Myocyte (in vitro differentiated cells): ENCODE results near the gene RTL1. TPM values are rescaled to one million over a fixed set of nuclear protein-coding genes. Genes with fewer than 3 reads are reported as not detected.

ENCODE experiments used
- DNase-seq: peaks from one replicate; pipeline ENCODE4 v3.0.0-alpha.2; 2012; ENCODE audit warnings: low read depth
- total RNA-seq: library from RNA; depleted of rRNA; stranded (reverse); fragments of >200 nt; gene quantifications from 2 replicates; pipeline ENCODE4 v1.2.3, GENCODE V29; 2014

The RTL1 gene
- total RNA-seq, 1 donor from 2014 or later: not detected

DNA sequence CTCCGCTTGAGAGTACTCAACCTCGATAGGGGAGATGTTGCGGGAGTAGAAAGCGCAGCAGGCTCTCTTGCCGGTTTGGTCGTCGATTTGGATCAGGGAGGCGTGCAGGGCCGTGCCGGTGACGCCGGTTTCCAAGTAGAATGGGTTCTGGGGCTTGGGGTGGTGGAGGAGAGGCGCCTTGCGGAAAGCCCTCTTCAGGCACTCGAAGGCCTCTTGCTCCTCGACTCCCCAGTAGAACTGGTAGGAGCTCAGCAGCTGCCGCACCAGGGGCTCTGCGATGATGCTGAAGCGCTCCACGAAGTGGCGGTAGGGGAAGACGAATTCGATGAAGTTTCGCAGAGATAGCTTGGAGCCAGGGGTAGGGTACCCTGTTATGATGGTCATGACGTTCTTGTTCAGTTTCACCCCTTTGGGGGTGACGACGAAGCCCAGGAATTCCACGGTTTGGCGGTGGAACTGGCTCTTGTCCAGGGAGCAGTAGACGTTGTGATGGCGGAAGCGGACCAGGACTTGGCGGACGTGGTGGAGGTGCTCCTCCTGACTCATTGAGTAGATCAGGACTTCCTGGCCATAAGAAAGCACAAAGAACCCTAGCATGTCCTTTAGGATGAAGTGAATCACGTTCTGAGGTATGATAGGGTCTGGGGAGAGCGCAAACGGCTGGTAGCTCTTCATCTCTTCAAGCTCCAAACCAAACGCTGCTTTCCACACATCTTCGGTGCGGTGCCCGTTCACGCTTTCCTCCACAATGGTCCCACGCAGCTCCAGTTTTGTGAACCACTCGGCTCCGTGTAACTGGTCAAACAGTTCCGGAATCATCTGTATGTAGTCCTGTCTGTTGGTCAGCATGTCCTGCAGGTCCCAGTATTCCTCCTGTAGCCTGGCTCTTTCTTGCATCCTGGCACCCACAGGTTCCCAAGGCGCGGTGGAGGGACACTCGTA is 21.2 kb downstream of the RTL1 start:
- no peak for DNase-seq

DNA sequence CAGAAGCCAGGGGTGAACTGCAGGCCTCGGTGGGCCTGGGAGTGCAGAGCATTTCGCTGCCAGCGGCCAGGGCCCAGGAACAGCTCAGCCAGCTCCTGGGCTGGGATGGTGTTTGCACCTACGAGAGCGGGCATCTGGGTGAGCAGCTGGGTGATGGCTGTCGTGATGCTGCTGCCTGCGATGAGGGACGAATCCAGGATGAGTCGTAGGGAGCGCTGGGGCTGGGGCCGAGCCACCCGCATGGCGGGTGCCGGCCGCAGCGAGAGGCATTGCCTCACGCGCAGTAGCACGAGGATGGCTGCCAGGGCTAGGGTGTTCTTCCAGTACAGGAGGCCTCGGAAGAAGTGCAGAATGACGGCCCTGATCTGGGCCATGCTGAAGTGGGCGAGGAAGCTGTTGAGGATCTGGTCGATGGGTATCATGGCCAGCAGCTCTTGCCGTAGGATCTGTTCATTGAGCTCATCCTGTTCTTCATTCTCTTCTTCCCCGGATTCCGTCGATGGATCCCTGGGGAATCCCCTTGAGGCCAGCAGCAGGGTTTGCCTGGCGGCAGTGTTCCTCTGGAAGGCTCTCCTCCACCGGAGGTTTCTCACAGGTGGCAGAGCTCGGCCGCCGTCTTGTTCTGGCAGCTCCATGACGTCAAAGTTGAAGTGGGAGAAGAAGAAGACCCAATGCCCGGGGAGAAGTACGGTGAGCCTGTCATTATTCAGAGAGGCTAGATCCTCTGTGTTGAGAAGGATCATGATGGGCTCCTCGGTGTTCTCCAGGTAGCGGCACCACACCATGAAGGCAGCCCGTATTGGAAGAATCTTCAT is 22.1 kb downstream of the RTL1 start:
- no peak for DNase-seq

DNA sequence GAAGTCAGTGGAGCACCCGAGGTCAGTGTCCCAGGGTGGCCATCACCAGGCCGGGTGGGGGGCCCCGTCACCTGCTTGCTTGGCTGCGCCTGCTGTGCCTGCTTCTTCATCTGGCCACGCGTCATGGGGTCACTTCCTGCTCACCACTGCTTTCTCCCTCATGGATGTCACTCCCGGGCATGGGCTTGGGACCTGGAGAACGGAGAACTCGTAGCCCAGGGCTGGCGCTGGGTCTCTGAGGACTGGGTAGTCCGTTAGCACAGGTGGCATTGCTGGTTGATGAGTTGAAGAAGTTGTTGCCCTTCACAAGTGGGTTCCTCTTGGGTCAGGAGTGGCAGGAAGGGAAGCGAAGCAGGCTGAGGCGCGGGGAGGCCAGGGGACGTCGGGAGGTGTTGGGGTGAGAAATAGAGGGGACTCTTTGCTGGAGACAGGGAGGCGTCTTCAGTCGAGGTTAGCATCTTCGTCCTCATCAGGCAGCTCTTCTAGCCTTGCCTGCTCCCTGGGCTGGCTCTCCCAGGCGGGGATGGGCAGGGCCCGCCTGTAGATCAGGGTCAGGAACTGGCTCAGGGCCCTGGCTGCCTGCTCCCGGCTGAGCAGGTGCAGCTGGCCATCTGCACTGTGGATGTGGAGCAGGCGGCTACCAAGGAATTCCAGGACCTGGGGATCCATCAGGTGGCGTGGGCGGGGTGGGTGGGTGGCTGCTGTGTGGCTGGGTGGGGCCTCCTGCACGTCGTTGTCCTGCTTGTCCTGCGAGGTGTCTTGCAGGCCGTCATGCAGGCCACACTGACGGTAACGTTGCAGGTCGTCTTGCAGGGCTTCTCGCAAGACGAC is 23.0 kb downstream of the RTL1 start:
- DNase-seq: no peak

DNA sequence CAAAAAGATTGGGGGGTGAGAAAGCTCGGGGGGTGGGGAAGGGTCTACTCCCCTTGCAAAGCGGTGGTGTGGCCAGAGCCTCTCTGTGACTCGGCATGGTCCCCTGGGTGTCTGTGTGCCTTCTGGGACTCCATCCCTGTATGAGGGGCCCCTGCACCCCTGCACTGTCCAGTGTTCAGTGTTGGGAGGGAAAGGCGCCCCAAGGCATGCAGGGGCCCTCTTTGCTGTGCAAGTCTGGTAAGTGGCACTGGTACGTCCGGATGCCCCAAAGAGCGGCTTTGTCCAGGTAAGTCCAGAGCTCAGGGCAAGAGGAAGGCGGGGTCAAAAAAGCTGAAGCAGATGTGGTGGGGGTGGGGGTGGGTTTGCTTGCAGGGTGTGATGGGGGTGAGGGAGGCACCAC is 23.7 kb downstream of the RTL1 start:
- DNase-seq: no peak

DNA sequence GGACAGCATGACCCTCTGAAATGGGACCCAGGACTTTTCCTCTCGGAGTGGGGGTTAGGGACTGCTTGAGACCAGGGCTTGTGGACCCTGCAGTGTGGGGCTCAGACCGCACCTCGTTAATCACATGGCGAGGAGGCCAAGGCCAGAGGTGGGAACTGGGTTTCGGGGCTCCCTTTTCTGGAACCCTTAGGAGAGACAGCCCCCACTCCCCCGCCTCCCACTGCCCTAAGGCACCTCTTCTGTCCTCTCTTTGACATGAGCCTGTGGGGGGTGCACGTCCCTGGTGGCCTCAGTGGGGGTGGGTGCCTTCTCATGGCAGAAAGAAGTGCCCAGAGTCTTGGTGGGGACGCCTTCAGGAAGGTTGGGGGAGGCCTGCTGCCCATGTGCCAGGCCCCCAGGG is 24.3 kb downstream of the RTL1 start:
- no peak for DNase-seq

DNA sequence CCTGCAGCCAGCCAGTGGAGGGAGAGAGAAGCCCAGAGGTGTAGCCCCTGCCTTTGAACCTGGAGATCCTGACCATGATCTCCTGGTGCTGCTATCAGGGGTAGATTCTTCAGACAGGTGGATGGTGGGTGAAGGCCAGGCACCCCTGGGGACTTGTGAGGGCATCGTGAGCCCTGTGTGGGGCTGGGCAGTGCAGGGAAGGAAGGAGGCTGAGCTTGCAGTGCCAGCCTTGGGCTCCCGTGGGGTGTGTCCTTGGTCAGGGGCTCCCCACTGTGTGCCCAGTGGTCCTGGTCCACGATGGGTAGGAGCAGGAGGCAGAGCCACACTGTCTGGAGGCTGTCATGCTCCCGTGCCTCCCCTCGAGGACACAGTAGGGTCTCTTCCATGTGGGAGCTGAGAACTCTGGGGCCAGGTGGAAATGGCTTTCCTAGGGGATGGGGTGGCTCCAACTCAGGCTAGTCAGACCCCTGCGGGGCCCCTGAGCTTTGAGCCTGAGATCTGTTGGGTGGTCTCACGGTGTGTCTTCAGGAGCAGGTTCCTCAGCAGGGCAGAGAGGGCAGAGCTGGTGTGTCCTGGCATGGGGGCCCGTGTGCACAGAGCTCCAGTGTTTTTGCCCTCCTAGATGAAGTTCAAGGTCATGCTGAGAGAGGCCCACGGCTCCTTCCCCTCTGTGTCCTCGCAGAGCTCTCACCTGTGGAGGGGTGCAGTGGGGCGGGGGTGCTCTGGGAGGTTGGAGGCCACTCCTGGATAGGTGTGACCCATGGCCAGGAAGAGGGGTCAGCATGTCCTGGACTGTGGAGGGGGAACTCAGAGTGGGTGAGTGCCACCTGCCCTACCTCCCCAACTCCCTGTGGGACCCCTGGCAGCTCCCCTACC is 25.0 kb downstream of the RTL1 start:
- no peak for DNase-seq

DNA sequence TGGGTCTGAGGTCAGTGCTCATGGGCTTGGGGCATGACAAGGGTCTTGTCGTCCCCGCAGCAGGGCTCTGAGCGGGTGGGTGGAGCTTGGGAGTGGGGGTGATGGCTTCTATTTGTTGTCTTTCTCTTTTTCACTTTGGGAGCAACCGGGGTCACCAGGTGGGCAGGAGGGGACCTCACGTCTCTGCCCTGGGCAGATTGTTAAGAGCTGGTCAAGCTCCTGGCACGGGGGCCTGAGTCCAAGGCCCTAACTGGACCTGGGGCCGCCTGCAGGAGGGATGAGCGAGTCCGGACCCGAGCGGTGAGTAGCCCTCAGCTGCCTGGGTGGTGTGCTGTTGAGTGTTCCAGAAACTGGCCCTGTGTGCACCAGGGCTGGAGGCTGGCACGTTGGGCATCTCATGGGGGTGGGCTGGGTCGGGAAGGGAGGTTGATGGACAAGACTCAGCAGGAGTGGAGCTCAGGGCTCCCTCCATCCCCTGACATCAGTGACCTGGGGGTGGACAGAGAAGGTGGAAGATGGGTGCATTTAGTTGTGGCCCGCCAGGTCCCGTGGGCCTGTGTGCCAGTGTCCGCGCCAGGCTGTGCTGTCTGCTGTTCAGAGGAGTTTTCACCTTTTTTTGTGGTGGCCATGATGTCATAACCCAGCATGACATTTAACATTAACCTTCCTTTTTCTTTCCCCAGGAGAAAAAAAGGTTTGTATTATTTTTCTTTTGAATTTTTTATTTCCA is 27.5 kb downstream of the RTL1 start:
- no peak for DNase-seq

DNA sequence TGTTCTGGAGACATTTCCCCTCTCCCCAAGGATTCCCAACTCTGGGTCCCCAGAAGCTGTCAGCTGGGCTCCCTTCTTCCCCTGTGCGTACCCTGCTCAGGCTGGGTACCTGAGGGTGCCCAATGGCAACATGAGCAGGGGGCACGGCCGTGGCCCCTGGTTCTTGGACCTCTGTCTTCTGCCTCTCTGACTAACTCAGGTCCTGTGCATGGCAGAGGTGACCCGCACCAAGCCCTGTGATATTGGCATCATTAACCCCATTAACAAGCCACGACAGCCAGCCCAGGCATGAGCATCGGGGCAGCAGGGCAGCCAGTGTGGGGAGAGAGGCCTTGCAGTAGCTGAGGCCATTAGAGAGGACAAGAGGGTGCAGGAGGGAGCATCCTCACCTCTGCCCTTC is 28.4 kb downstream of the RTL1 start:
- DNase-seq: no peak

DNA sequence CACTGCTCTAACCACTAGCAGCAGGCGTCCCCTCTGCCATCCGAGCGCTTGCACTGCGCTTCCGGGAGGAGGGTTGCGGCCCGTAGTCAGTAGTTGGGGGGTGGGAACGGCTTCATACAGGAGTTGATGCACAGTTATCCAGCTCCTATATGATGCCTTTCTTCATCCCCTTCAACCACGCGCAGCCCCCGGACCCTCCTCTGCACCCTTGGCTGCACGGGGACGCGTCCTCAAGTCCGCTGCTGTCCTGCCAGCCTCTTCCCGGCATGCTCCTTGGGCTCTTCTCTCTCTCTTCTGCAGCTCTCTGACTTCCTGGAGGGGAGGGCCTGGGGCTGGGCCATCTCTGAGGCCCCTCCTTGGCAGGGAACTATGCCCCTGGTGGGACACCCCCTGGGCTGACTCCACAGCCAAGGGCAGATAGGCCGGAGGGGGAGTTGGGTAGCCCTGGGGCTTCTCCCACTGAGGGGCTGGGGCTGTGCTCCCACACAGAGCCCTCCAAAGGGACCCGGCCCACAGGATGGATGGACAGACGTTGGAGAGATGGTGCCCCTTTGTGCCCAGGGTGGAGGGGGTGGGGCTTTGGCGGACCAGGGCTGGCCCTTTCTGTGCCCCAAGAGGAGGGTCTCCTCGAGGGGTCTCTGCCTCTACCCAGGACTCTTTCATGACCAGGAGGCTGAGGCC is 29.0 kb downstream of the RTL1 start:
- DNase-seq: no peak

DNA sequence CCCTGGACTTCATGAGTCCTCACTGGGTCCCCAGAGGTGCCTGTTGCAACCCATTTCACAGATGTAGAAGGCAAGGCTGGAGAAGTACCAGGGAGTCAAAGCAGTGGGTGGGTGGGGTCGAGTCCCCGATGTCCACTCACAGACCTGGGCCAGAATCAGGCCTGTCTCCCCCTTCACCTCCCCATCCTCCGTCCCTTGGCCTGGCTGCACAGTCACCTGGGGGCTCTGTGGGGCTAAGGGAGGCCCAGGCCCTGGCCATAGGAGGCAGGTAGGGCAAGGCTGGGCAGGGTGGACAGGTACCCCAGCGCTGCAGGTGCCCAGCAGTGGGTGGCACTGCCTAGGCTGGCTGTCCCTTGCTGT is 29.5 kb downstream of the RTL1 start:
- DNase-seq: no peak

DNA sequence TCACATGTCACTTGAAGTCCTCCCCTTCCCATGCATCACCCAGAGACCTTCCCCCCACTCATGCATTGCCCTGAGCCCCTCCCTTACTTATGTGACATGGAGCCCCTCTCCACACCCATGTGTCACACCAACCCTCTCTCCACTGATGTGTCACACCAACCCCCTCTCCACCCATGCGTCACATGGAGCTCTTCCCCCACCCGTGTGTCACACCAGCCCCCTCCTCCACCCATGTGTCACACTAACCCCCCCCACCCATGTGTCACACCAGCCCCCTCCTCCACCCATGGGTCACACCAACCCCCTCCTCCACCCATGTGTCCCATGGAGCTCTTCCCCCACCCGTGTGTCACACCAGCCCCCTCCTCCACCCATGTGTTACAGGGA is 30.4 kb downstream of the RTL1 start:
- DNase-seq: no peak

DNA sequence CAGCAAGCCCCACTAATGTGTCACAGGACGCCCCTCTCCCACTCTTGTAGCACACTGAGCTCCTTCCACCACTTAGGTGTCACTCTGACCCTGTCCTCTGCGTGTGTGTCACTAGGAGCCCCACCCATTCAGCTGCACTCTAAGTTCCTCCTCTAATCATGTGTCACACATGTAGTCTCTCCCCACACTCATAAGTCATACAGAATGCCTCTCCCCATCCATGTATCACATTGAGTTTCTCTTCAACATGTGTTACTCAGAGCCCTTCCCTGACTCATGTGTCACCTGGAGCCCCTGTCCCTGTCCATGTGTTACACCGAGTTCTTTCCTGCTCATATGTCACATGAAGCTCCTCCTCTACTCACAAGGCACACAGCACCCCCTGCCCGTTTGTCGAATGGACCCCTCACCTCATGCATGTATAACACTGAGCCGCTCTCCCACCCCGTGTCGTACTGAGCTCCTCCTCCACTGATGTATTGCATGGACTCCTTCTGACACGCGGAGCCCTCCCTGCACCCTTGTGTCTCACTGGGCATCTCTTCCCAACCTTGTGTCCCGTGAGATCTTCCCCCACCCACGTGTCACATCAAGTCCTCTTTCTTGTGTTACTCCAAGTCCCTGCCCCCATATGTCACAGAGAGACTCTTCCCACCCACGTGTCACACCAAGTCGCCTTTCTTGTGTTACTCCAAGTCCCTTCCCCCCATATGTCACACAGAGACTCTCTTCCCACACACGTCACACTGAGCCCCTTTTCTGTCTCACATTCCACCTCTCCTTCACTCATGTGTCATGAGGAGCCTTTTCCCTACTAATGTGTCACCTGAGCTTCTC is 31.0 kb downstream of the RTL1 start:
- DNase-seq: no peak

DNA sequence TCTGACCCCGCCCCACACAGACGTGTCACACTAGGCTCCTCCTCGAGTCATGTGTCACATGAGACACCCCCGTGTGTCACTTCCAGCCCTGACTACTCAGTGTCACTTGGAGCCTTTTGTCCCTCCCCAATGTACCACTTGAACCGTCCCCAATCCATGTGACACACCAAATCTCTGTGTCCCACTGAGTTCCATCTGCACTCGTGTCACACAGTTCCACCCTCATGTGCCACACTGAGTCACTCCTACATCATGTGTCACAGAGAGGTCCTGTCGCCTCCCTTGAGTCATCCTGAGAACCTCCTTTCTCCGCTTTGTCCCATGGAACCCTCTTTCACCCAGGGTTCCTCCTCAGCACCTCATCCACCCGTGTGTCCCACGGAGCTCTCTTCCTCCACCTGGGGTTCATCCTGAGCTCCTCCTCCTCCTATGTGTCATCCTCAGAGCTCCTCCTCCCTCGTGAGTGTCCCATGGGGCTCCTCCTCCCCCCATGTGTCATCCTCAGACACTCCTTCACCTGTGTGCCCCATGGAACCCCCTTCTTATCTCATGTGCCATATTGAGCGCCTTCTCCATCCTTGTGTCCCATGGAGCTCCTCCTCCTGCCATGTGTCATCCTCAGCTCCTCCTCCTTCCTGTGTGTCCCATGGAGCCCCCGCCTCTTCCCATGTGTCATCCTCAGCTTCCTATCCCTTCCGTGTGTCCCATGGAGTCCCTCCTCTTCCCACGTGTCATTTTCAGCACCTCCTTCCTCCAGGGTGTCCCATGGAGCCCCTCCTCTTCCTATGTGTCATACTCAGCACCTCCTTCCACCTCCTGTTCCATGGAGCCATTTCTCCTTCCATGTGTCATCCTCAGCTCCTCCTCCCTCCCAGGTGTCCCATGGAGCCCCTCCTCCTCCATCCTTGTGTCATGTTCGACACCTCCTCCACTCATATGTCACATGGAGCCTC is 32.0 kb downstream of the RTL1 start:
- DNase-seq: no peak

DNA sequence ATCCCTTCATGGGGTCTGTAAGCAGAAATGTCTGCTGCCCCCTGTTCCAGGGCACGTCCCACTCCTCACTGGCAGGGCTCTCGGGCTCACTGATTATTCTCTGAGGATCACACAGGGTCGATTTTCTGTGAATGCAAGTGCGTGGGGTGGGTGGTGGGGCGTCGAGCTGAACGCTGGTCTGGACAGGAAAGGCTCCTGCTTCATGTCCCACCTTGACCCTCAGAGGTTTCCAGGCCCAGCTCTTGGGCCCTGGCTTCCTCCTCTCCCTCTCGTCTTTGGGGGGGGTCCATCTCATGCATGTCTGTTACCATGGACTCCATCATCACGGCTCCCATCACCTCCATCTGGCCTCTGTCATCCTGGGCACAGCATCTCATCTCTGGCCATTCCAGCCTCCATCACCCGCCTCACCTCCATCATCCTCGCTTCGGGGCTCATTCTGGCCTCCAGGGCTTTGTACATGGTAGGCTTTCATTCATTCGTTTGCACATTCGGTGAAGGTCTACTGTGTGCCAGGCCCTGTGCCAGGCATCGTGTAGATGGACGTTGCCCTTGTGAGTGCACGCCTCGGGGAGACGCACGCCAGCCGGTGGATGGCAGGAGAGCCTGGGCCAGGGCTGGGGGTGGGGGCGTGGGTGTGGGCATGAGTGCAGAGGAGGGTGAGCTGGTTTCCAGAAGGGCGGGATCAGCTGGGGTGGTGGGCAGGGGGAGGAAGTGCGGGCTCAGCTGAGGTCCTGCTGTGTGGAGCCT is 34.7 kb downstream of the RTL1 start:
- DNase-seq: no peak

DNA sequence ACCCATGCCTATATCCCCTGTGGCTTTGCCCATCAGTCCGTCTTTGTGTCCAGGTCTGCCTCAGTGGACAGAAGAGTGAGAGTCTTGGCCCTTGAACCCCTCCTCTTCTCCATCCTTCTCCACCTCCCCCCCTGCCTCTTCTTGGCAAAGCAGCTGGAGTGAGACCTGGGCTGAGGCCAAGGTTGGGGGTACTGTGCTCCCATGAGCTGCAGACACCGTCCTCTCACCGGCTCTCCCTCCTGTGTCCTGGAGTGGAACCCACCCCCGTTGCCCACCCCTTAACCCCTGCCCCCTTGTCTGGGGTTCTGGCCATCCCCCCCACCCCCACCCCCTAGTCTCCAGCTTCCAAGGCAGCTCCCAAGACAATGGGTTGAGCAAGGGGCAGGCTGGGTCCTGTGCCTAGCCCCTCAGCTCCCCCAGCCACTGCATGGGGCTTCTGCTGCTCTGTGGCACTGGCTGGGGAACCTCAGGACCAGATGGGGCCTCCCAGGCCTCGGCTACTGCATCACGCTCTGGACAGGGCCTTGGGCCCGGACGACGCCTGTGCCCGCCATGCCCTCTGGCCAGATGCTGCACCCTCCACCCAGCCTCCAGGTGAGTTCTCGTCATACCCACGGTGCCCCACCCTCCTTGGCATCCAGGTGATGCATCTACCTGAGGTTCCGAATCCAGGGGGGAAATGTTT is 35.7 kb downstream of the RTL1 start:
- no peak for DNase-seq
